Endothelial cell (in vitro differentiated cells): ENCODE measurements around the gene SLC9A3. TPM values are rescaled to one million over a fixed set of nuclear protein-coding genes. Genes with fewer than 3 reads are reported as not detected.

ENCODE experiments used
- DNase-seq: peaks from one replicate; pipeline ENCODE4 v3.0.0; 2021; ENCODE audit warnings: low spot score
- H3K27ac Mint-ChIP-seq: one replicate; pipeline ENCODE4 v1.8.0; 2021; ENCODE audit warnings: mixed read lengths, inconsistent platforms; ENCODE audit not compliant: unreplicated experiment
- H3K27me3 Mint-ChIP-seq: one replicate; pipeline ENCODE4 v1.8.0; 2021; ENCODE audit warnings: mild to moderate bottlenecking, moderate library complexity, mixed read lengths, inconsistent platforms; ENCODE audit not compliant: unreplicated experiment
- H3K36me3 Mint-ChIP-seq: one replicate; pipeline ENCODE4 v1.8.0; 2021; ENCODE audit warnings: mild to moderate bottlenecking, low read depth, mixed read lengths, inconsistent platforms; ENCODE audit not compliant: unreplicated experiment
- H3K4me1 Mint-ChIP-seq: one replicate; pipeline ENCODE4 v1.8.0; 2021; ENCODE audit warnings: mild to moderate bottlenecking, mixed read lengths, inconsistent platforms; ENCODE audit not compliant: unreplicated experiment
- H3K4me3 Mint-ChIP-seq: one replicate; pipeline ENCODE4 v1.8.0; 2021; ENCODE audit warnings: mild to moderate bottlenecking, mixed read lengths, inconsistent platforms; ENCODE audit not compliant: unreplicated experiment
- H3K9me3 Mint-ChIP-seq: one replicate; pipeline ENCODE4 v1.8.0; 2021; ENCODE audit warnings: mixed read lengths, inconsistent platforms; ENCODE audit not compliant: unreplicated experiment
- total RNA-seq: library from RNA; stranded (reverse); fragmentation: NEBNext Ultra II Directional; extraction: Animal tissue kit (Norgen Biotek cat#: 25700); gene quantifications from one replicate; pipeline ENCODE4 v1.2.1, GENCODE V29; 2021; ENCODE audit not compliant: unreplicated experiment
- TF ChIP-seq, protein P1 (sequence below): fragments of 200-600 bp; sonication (generic); IDR thresholded peaks from one replicate; pipeline ENCODE4 v1.5.0; 2021; ENCODE audit warnings: antibody characterized with exemption; ENCODE audit not compliant: unreplicated experiment

SLC9A3 gene
- total RNA-seq, 1 donor from 2014 or later: 1.1 TPM

DNA sequence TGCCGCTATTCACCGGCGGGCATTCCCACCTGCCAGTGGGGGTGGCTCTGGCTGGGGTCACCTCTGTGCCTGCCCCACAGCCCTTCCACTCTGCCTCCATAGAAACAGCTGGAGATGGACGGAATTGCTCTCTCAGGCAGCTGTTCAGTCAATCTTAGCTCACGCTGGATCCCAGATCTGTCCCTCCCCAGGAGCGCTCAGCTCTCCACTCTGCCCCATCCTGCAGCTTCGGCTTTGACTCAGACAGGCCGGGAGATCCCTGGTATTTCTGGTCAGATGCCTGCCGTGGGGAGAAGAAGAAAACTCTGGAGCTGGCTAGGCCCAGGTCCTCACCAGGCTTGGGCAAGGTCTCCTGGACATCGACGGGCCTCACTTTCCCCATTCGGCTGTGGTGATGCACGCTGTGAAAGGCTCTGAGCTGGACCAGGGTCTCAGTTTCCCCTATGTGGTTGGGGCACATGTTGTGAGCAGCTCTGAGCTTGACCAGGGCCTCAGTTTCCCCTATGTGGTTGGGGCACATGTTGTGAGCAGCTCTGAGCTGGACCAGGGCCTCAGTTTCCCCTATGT, 7.6 kb upstream of the SLC9A3 start:
- Mint-ChIP-seq H3K4me1 (peaks cover 22% of the 10 kb centered on the region), H3K36me3 (no peaks in the 10 kb centered on the region), H3K4me3 (no peak overlapping the region), H3K27ac (no peak overlapping the region), H3K27me3 (peaks cover 7% of the 10 kb centered on the region), H3K9me3 (no peaks in the 10 kb centered on the region)
- TF ChIP-seq, protein P1, sequence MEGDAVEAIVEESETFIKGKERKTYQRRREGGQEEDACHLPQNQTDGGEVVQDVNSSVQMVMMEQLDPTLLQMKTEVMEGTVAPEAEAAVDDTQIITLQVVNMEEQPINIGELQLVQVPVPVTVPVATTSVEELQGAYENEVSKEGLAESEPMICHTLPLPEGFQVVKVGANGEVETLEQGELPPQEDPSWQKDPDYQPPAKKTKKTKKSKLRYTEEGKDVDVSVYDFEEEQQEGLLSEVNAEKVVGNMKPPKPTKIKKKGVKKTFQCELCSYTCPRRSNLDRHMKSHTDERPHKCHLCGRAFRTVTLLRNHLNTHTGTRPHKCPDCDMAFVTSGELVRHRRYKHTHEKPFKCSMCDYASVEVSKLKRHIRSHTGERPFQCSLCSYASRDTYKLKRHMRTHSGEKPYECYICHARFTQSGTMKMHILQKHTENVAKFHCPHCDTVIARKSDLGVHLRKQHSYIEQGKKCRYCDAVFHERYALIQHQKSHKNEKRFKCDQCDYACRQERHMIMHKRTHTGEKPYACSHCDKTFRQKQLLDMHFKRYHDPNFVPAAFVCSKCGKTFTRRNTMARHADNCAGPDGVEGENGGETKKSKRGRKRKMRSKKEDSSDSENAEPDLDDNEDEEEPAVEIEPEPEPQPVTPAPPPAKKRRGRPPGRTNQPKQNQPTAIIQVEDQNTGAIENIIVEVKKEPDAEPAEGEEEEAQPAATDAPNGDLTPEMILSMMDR: no peak
- DNase-seq: no peak

GRCh38 chr5:531101-531748, 7.0 kb upstream of the SLC9A3 start:
- Mint-ChIP-seq H3K4me3 (no peak overlapping the region), H3K9me3 (no peaks in the 10 kb centered on the region), H3K27ac (no peak overlapping the region), H3K4me1 (peaks cover 23% of the 10 kb centered on the region), H3K36me3 (no peaks in the 10 kb centered on the region), H3K27me3 (peaks cover 2% of the 10 kb centered on the region)
- TF ChIP-seq, protein P1: no peak
- no peak for DNase-seq

DNA sequence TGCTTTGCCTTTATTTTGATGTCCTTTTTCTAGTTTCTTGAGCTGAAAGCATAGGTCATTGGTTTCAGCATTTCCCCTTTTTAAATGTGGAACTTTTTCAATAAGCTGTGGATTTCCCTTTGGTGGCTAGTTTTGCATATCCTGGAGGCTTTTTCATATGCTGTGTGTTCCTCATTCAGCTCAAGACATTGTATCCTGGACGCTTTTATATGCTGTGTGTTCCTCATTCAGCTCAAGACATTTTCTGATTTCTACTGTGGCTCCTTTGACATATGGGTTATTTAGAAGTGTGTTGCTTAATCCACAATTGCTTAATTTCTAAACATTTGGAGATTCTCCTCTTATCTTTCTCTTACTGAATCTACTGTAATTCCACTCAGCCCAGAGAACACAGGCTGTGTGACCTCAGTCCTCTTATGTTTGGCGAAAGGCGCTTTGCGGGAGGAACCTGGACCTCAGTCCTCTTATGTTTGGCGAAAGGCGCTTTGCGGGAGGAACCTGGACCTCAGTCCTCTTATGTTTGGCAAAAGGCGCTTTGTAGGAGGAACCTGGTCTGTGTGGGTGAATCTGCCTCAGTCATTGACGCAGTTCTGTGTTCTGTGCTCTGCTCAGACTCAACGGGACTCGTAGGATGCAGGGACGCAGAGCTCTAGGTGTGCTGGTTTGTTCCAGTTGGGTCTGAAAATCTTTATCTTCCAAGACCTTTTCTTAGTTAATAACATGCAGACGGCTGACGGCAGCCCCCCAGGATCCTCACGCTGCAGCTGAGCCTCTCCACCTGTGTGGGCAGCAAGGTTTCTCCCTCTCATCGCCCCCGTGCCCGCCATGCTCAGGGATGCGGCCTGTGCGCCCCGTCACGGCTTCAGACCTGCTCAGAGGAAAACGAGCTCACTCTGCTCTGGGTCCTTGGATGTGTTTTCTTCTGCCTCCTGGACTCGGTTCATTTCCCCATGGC, 6.0 kb upstream of the SLC9A3 start:
- TF ChIP-seq, protein P1: no peak
- no peaks in the 10 kb centered on the region for H3K9me3 Mint-ChIP-seq
- peaks cover 25% of the 10 kb centered on the region for H3K4me1 Mint-ChIP-seq
- no peak for DNase-seq
- H3K27me3 Mint-ChIP-seq: peaks cover 8% of the 10 kb centered on the region
- no peak overlapping the region for H3K27ac Mint-ChIP-seq
- no peak overlapping the region for H3K4me3 Mint-ChIP-seq
- no peaks in the 10 kb centered on the region for H3K36me3 Mint-ChIP-seq

- no peak for DNase-seq
- peak overlapping the region; percentile 65 for H3K4me3 Mint-ChIP-seq
- TF ChIP-seq, protein P1: no peak
- peak overlapping the region; percentile 52 for H3K27ac Mint-ChIP-seq
- H3K9me3 Mint-ChIP-seq: no peaks in the 10 kb centered on the region
- peaks cover 10% of the 10 kb centered on the region for H3K27me3 Mint-ChIP-seq
- H3K36me3 Mint-ChIP-seq: no peaks in the 10 kb centered on the region
- H3K4me1 Mint-ChIP-seq: peaks cover 29% of the 10 kb centered on the region
Measured at GRCh38 chr5:528629-529511, 4.6 kb upstream of the SLC9A3 start.
